Left cardiac atrium (tissue), 4 donors: Measurements from ENCODE around the gene CYP21A2. TPM values are rescaled to one million over a fixed set of nuclear protein-coding genes. Genes with fewer than 3 reads are reported as not detected.
"Not testable (repeated sequence)": the region's sequence is repeated elsewhere in the genome, so short reads cannot be mapped to it uniquely, and the experiment has no call there.

Experiments used
- ATAC-seq, 2 donors: fragments of 200-7000 bp; cut with Tn5 transposase; one replicate each; pipeline ENCODE4 v1.9.1; 2020; ENCODE audit warnings: mild to moderate bottlenecking in 2 of 2, moderate library complexity in 2 of 2
- DNase-seq: peaks from one replicate; pipeline ENCODE4 v3.0.0-alpha.2; 2020
- intact Hi-C, 2 donors: fragments of 100-400 bp; cut with DNase I; formaldehyde crosslinking; loops; one replicate each; pipeline versions ENCODE4 v1.14.1 to v1.15.1; 2022 to 2023
- long read RNA-seq: library from polyadenylated mRNA; unstranded; transcript quantifications from one replicate; pipeline ENCODE4 v2.0.0, GENCODE V29; 2021
- total RNA-seq, 2 donors: library from RNA; stranded (reverse); fragmentation: NEBNext Ultra II Directional; extraction: Animal tissue kit (Norgen Biotek cat#: 25700); gene quantifications; one replicate each; pipeline ENCODE4 v1.2.1, GENCODE V29; 2021
- donor health status: DM: no; HTN: yes; CAD: no.
- donor health status: DM: no; HTN: yes; CAD: no; lungs with severe emphysema.
- donor health status: DM: yes; HTN: yes; CAD: no.
- donor health status: Dilated cardiomyopathy.

Gene CYP21A2
- 10 to 100 TPM in 1 of 2 donors, 1 to 10 TPM in 1; 2.0 to 10.3 TPM for total RNA-seq
- long read RNA-seq, partial matches to known transcripts, result 1 of 4 reads
- long read RNA-seq, other reads (novel, unspliced or antisense), result 3 of 4 reads

GRCh38 chr6:32037598-32038524 lies at the start of gene CYP21A2:
CYP21A2 (plus strand) TSS chr6:32038415; CDS start chr6:32038423, 8 bp downstream.
- DNase-seq, ATAC-seq, intact Hi-C loops: not testable (repeated sequence)

GRCh38 chr6:31989363-31989762 lies 48.9 kb upstream of the CYP21A2 start:
- ATAC-seq, intact Hi-C loops, DNase-seq: not testable (repeated sequence)

GRCh38 chr6:31994421-31994820 lies 43.8 kb upstream of the CYP21A2 start:
- ATAC-seq, intact Hi-C loops: not testable (repeated sequence)
- peak; percentile 3 for DNase-seq

- peak; percentile 20 for DNase-seq
- ATAC-seq, intact Hi-C loops: not testable (repeated sequence)
Measured at GRCh38 chr6:31996385-31996784, 41.8 kb upstream of the CYP21A2 start.

GRCh38 chr6:32002546-32003268 lies 35.5 kb upstream of the CYP21A2 start:
- ATAC-seq, result peak; percentile 73 to 75
- intact Hi-C loops, DNase-seq: not testable (repeated sequence)

GRCh38 chr6:32003301-32003700 lies 34.9 kb upstream of the CYP21A2 start:
- peak; percentile 10 to 41 for ATAC-seq
- DNase-seq, intact Hi-C loops: not testable (repeated sequence)

- ATAC-seq, intact Hi-C loops, DNase-seq: not testable (repeated sequence)
Measured at GRCh38 chr6:32004393-32004792, 33.8 kb upstream of the CYP21A2 start.

GRCh38 chr6:32004864-32005537 lies 33.2 kb upstream of the CYP21A2 start:
- DNase-seq, ATAC-seq, intact Hi-C loops: not testable (repeated sequence)

GRCh38 chr6:32005538-32005880 lies 32.7 kb upstream of the CYP21A2 start:
- DNase-seq, result peak; percentile 26
- ATAC-seq, intact Hi-C loops: not testable (repeated sequence)

GRCh38 chr6:32005991-32006529 lies 32.2 kb upstream of the CYP21A2 start:
- intact Hi-C loops, result not testable (repeated sequence)
- DNase-seq, result peak; percentile 16

GRCh38 chr6:32007086-32007485 lies 31.1 kb upstream of the CYP21A2 start:
- intact Hi-C loops, ATAC-seq: not testable (repeated sequence)
- peak; percentile 7 for DNase-seq

More at GRCh38 chr6:32005991-32006529, 32.2 kb upstream of the CYP21A2 start:
- ATAC-seq, result not testable (repeated sequence)

GRCh38 chr6:32008037-32008436 lies 30.2 kb upstream of the CYP21A2 start:
- intact Hi-C loops, ATAC-seq, DNase-seq: not testable (repeated sequence)

GRCh38 chr6:32008616-32009015 lies 29.6 kb upstream of the CYP21A2 start:
- ATAC-seq, intact Hi-C loops: not testable (repeated sequence)
- peak; percentile 10 for DNase-seq

GRCh38 chr6:32009537-32009936 lies 28.7 kb upstream of the CYP21A2 start:
- ATAC-seq, intact Hi-C loops: not testable (repeated sequence)
- DNase-seq, result peak; percentile 10

GRCh38 chr6:32010856-32011530 lies 27.2 kb upstream of the CYP21A2 start:
- intact Hi-C loops, ATAC-seq: not testable (repeated sequence)
- DNase-seq, result peak; percentile 14

GRCh38 chr6:32012941-32013617 lies 25.1 kb upstream of the CYP21A2 start:
- peak; percentile 6 to 8 for ATAC-seq
- peak; percentile 29 for DNase-seq

GRCh38 chr6:32013738-32014137 lies 24.5 kb upstream of the CYP21A2 start:
- peak in 1 of 2 donors; percentile 32 for ATAC-seq
- DNase-seq, intact Hi-C loops: not testable (repeated sequence)

More at GRCh38 chr6:32012941-32013617, 25.1 kb upstream of the CYP21A2 start:
- intact Hi-C loops, result not testable (repeated sequence)
